H1 (cell line): ENCODE measurements around the gene SEMG2. TPM values are rescaled to one million over a fixed set of nuclear protein-coding genes. Genes with fewer than 3 reads are reported as not detected.

Source experiments
- BCL11A ChIP-seq, 2 experiments: IDR thresholded peaks; one replicate each; pipeline ENCODE4 v1.6.1; 2011; ENCODE audit warnings: low read depth in 2 of 2, low read length in 2 of 2, mild to moderate bottlenecking in 2 of 2
- BRCA1 ChIP-seq: IDR thresholded peaks from 2 replicates; pipeline ENCODE4 v1.6.1; 2012; ENCODE audit warnings: low read depth, low read length, improper control_type of control experiment
- CBX5 ChIP-seq: fragments of 300-800, 300-1000 bp; sonication (generic); IDR thresholded peaks from 2 replicates; pipeline ENCODE4 v1.7.1; 2016; ENCODE audit warnings: antibody characterized with exemption, low read length, low read depth
- MAFK ChIP-seq: IDR thresholded peaks from 2 replicates; pipeline ENCODE4 v1.6.1; 2012; ENCODE audit warnings: low read depth, mild to moderate bottlenecking, improper control_type of control experiment, low read length
- POLR2AphosphoS5 ChIP-seq: IDR thresholded peaks from 2 replicates; pipeline ENCODE4 v1.6.1; 2011; ENCODE audit warnings: low read depth, low read length
- POU5F1 ChIP-seq: IDR thresholded peaks from 2 replicates; pipeline ENCODE4 v1.6.1; 2011; ENCODE audit warnings: low read depth, mild to moderate bottlenecking, low read length, moderate library complexity
- SIN3A ChIP-seq, 2 experiments: IDR thresholded peaks in 1 of 2; conservative IDR thresholded peaks in 1 of 2; 2 replicates each; pipeline ENCODE4 v1.6.1; 2011 to 2012; ENCODE audit warnings: low read length in 2 of 2, improper control_type of control experiment in 1 of 2, low read depth in 1 of 2, mild to moderate bottlenecking in 1 of 2
- SIX5 ChIP-seq: IDR thresholded peaks from 2 replicates; pipeline ENCODE4 v1.6.1; 2011; ENCODE audit warnings: mild to moderate bottlenecking, low read depth, low read length
- TAF7 ChIP-seq: optimal IDR thresholded peaks from 2 replicates; pipeline ENCODE3; 2011; ENCODE audit warnings: low read depth, mild to moderate bottlenecking, inconsistent platforms, low read length, moderate library complexity, borderline replicate concordance
- ZNF274 ChIP-seq: IDR thresholded peaks from 2 replicates; pipeline ENCODE4 v1.7.0; 2012; ENCODE audit warnings: low read length, borderline replicate concordance; ENCODE audit errors: extremely low read depth
- polyA plus RNA-seq, 7 experiments: library from polyadenylated mRNA; depleted of rRNA in 3 of 7; stranded (reverse) in 5 of 7; unstranded in 2 of 7; fragments of >200 nt in 5 of 7; fragments of 200-250 nt in 2 of 7; gene quantifications; 1 replicate in 5 of 7; 2 replicates in 1 of 7; 4 replicates in 1 of 7; pipeline versions ENCODE4 v1.2.1 to v1.2.3, GENCODE V29; 2011 to 2013; ENCODE audit warnings: missing spikeins in 2 of 7, mixed read lengths in 2 of 7
- total RNA-seq: library from RNA; stranded (reverse); fragmentation: NEBNext Ultra II Directional; extraction: Animal tissue kit (Norgen Biotek cat#: 25700); gene quantifications from 2 replicates; pipeline ENCODE4 v1.2.1, GENCODE V29; 2021
- TF ChIP-seq, protein P1 (sequence below): fragments of 300-600 bp; sonication (generic); IDR thresholded peaks from 2 replicates; pipeline ENCODE4 v1.7.1; 2012; ENCODE audit warnings: low read length, moderate library complexity, mild to moderate bottlenecking, inconsistent platforms; ENCODE audit not compliant: insufficient replicate concordance
- TF ChIP-seq, protein P2 (sequence below): IDR thresholded peaks from 2 replicates; pipeline ENCODE4 v1.6.1; 2011; ENCODE audit warnings: low read depth, mild to moderate bottlenecking, low read length; ENCODE audit not compliant: insufficient read depth

The SEMG2 gene
- total and polyA plus RNA-seq, 2 of the 8 experiments (the other 6 are each of a cell fraction or from before 2014, with no cell fraction given) = not detected

DNA sequence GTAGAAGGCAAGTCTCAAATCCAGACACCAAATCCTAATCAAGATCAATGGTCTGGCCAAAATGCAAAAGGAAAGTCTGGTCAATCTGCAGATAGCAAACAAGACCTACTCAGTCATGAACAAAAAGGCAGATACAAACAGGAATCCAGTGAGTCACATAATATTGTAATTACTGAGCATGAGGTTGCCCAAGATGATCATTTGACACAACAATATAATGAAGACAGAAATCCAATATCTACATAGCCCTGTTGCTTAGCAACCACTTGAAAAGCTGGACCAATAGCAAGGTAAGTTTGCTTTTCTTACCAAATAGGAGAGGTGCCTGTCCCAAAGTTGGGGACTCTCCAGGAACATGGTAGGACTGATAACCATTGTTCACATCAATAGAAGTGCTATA, 2.0 kb downstream of the SEMG2 start (continued):
- TF ChIP-seq, protein P1, sequence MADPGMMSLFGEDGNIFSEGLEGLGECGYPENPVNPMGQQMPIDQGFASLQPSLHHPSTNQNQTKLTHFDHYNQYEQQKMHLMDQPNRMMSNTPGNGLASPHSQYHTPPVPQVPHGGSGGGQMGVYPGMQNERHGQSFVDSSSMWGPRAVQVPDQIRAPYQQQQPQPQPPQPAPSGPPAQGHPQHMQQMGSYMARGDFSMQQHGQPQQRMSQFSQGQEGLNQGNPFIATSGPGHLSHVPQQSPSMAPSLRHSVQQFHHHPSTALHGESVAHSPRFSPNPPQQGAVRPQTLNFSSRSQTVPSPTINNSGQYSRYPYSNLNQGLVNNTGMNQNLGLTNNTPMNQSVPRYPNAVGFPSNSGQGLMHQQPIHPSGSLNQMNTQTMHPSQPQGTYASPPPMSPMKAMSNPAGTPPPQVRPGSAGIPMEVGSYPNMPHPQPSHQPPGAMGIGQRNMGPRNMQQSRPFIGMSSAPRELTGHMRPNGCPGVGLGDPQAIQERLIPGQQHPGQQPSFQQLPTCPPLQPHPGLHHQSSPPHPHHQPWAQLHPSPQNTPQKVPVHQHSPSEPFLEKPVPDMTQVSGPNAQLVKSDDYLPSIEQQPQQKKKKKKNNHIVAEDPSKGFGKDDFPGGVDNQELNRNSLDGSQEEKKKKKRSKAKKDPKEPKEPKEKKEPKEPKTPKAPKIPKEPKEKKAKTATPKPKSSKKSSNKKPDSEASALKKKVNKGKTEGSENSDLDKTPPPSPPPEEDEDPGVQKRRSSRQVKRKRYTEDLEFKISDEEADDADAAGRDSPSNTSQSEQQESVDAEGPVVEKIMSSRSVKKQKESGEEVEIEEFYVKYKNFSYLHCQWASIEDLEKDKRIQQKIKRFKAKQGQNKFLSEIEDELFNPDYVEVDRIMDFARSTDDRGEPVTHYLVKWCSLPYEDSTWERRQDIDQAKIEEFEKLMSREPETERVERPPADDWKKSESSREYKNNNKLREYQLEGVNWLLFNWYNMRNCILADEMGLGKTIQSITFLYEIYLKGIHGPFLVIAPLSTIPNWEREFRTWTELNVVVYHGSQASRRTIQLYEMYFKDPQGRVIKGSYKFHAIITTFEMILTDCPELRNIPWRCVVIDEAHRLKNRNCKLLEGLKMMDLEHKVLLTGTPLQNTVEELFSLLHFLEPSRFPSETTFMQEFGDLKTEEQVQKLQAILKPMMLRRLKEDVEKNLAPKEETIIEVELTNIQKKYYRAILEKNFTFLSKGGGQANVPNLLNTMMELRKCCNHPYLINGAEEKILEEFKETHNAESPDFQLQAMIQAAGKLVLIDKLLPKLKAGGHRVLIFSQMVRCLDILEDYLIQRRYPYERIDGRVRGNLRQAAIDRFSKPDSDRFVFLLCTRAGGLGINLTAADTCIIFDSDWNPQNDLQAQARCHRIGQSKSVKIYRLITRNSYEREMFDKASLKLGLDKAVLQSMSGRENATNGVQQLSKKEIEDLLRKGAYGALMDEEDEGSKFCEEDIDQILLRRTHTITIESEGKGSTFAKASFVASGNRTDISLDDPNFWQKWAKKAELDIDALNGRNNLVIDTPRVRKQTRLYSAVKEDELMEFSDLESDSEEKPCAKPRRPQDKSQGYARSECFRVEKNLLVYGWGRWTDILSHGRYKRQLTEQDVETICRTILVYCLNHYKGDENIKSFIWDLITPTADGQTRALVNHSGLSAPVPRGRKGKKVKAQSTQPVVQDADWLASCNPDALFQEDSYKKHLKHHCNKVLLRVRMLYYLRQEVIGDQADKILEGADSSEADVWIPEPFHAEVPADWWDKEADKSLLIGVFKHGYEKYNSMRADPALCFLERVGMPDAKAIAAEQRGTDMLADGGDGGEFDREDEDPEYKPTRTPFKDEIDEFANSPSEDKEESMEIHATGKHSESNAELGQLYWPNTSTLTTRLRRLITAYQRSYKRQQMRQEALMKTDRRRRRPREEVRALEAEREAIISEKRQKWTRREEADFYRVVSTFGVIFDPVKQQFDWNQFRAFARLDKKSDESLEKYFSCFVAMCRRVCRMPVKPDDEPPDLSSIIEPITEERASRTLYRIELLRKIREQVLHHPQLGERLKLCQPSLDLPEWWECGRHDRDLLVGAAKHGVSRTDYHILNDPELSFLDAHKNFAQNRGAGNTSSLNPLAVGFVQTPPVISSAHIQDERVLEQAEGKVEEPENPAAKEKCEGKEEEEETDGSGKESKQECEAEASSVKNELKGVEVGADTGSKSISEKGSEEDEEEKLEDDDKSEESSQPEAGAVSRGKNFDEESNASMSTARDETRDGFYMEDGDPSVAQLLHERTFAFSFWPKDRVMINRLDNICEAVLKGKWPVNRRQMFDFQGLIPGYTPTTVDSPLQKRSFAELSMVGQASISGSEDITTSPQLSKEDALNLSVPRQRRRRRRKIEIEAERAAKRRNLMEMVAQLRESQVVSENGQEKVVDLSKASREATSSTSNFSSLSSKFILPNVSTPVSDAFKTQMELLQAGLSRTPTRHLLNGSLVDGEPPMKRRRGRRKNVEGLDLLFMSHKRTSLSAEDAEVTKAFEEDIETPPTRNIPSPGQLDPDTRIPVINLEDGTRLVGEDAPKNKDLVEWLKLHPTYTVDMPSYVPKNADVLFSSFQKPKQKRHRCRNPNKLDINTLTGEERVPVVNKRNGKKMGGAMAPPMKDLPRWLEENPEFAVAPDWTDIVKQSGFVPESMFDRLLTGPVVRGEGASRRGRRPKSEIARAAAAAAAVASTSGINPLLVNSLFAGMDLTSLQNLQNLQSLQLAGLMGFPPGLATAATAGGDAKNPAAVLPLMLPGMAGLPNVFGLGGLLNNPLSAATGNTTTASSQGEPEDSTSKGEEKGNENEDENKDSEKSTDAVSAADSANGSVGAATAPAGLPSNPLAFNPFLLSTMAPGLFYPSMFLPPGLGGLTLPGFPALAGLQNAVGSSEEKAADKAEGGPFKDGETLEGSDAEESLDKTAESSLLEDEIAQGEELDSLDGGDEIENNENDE = no peak
- TF ChIP-seq BRCA1 (no peak), CBX5 (no peak), POU5F1 (no peak), POLR2AphosphoS5 (no peak), SIX5 (no peak), ZNF274 (no peak), MAFK (no peak), TAF7 (no peak), BCL11A (IDR thresholded peaks at IDR 0.05; ENCODE audit: low read depth in 2 of 2, low read length in 2 of 2) (no peak), SIN3A (conservative IDR thresholded peaks at IDR 0.05 in 1 of 2, IDR thresholded peaks at IDR 0.05 in 1 of 2; ENCODE audit: low read depth in 1 of 2, low read length in 2 of 2) (no peak)
- TF ChIP-seq, protein P2, sequence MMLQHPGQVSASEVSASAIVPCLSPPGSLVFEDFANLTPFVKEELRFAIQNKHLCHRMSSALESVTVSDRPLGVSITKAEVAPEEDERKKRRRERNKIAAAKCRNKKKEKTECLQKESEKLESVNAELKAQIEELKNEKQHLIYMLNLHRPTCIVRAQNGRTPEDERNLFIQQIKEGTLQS = no peak
